Measurements from ENCODE around the gene ARHGAP22. TPM values are rescaled to one million over a fixed set of nuclear protein-coding genes. Genes with fewer than 3 reads are reported as not detected.
"Not testable (repeated sequence)": the region's sequence is repeated elsewhere in the genome, so short reads cannot be mapped to it uniquely, and the experiment has no call there.

The ARHGAP22 gene, protein sequence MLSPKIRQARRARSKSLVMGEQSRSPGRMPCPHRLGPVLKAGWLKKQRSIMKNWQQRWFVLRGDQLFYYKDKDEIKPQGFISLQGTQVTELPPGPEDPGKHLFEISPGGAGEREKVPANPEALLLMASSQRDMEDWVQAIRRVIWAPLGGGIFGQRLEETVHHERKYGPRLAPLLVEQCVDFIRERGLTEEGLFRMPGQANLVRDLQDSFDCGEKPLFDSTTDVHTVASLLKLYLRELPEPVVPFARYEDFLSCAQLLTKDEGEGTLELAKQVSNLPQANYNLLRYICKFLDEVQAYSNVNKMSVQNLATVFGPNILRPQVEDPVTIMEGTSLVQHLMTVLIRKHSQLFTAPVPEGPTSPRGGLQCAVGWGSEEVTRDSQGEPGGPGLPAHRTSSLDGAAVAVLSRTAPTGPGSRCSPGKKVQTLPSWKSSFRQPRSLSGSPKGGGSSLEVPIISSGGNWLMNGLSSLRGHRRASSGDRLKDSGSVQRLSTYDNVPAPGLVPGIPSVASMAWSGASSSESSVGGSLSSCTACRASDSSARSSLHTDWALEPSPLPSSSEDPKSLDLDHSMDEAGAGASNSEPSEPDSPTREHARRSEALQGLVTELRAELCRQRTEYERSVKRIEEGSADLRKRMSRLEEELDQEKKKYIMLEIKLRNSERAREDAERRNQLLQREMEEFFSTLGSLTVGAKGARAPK
- polyA plus RNA-seq (ENCODE audit: insufficient read length in 4 of 4) = 1 to 10 TPM in 3 of 4 donors, under 1 TPM in 1; 0.97 to 1.9 (median 1.2) TPM

DNA sequence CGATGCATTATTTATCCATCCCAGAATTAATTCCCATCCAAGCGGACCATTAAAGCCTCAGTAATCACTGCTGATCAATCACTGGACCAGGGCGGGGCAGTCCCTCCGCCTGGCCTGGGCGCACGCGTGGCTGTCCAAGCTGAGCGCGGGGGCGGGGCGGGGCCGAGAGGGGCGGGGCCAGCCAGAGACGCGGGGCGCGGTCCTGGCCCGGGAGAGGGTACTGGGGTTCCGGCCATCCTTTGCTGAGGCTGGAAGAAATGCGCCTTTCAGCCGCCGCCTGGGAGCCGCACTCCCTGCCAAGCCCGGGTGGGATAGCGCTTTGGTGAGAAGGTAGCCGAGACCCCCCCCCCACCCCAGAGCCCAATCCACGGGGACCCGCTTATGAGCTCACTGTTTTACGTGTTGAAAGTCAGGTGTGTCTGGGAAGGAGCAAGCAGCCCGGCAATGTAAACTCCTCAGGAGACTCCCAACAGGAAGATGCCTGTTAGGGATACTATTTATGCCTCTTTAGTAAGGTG lies at the start of gene ARHGAP22:
ARHGAP22 (minus strand) TSS at position 83 of the 518 bp plus-strand sequence. CDS start 277 bp downstream, outside the sequence.
- DNase-seq (ENCODE audit: low read depth in 4 of 4, low spot score in 3 of 4) = no peak

DNA sequence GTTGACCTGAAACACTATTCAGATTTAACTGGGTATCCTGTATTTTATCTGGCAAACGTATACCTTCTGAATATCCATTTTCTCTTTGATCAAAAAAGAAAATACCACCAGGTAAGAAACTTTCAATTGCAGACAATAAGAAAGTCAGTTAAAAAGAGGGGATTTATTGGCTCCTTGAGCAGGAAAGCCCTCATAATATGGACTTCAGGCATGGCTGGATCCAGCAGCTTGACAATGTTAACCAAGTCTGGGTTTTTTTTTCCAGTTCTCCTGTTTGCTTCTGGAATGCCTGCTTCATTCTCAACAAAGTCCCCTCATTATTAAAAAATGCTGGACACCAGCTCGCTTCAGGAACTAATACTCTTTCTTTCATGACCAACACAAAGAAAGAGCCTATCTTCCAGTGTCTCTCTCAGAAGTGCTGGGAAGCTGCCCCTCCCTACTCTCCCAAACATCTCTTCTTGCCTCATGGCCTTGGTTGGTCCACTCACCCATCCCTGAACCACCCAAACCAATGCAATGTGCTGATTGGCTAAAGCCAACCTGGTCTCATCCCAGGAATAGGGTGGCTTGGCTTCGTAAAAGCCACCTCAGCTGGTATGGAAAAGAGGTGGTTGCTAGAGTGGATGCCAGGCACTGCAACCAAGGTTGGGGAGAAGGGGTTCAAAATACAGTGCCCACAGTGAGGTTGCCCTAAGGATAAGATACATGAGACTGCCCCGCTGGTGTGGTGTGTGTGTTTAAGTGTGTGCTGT lies 49.2 kb upstream of the ARHGAP22 start:
- DNase-seq (ENCODE audit: low read depth in 4 of 4, low spot score in 3 of 4) = no peak

DNA sequence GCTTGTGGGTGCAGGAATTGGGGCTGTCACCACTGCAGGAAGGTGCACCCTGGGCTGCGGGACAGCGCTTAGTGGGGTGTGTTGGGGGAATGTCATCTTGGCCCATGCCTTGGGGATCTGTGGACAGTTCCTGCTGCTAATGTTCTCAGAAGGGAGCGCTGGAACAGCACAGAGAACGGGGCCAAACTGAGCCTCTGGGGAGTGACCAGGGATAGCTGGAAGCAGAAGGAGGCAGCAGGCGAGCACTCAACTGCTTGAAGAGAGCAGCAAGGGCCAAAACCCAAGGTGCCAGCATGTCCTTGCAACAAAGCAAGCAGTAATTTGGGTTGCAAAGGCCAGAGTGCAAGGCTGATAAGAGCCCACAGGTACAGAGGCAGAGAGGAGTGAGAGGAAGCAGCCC lies 48.5 kb upstream of the ARHGAP22 start:
- no peak for DNase-seq (ENCODE audit: low read depth in 4 of 4, low spot score in 3 of 4)

DNA sequence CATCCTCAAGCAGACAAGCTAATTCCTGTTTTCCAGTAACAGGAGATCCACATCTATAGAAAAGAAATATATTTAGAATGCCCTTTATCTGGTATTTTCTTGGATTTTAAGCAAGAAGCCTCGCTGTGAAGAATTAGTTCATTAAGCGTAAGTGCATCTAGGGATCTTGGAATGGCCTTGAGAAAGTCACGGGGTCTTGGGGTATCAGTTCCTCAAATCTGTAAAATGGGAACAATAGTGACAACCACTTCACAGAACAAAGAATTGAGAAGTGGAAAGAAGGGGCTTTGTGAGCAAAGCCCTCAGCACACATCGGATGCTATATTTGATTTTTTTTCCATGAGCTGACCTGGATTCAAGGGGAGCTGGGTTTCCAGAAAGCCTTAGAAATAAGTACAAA lies 47.5 kb upstream of the ARHGAP22 start:
- no peak for DNase-seq (ENCODE audit: low read depth in 4 of 4, low spot score in 3 of 4)

DNA sequence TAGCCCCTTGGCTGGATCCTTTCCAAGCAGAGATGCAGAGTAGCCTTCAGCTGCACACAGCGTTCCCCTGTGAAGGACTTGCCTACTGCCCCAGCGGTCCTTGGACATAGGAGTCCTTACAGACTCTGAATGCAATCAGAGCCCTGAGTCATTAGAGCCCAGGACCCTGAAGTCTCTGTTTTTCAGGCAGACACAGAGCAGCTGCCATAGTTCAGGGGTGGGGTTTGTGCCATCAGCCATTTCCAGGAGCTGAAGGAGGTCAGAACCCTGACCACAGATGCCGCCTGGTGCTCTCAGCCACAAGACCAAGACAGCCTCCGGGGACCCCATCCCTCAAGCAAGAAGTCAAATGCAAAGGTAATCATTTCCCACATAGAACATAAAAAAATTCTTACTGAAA lies 47.0 kb upstream of the ARHGAP22 start:
- DNase-seq (ENCODE audit: low read depth in 4 of 4, low spot score in 3 of 4) = no peak

DNA sequence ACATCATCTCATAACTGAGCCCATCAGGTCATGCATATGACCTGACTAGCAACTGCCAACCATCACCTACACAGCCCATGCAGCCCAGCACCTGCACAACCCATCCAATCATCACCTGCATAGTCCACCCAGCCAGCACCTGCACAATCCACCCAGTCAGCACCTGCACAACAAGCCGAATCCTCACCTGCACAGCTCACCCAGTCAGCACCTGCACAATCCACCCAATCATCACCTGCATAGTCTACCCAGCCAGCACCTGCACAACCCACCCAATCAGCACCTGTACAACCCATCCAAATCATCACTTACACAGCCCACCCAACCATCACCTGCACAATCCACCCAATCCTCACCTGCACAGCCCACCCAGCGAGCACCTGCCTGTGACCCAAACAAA lies 46.4 kb upstream of the ARHGAP22 start:
- no peak for DNase-seq (ENCODE audit: low read depth in 4 of 4, low spot score in 3 of 4)

DNA sequence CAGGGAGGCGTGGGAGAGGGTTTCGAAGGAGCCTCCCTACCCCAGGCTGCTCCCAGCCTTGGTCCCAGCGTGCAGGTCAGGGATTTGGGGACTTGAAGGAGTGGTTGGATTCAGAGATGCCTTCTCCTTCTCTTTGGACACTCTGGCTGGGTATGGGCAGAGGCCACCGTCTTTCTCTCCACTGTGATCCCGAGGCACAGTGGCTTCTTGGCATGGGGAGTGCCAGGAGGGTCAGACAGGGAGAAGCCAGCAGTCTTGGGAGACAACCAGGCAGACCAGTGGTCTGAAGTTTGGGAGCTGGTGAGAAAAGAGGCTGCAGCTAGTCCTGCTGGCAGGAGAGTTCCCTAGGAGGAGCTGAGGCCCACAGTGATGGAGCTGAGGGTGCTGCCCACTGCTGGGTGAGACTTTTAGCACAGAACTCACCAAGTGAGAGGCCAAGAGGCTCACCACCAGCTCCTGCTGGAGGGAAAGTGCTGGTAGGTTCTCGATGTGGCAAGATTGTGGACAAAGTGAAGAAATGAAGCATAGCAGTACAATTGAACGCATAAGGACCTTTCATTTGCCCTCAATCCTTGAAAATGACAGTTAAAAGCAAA lies 44.6 kb upstream of the ARHGAP22 start:
- DNase-seq (ENCODE audit: low read depth in 4 of 4, low spot score in 3 of 4) = no peak

DNA sequence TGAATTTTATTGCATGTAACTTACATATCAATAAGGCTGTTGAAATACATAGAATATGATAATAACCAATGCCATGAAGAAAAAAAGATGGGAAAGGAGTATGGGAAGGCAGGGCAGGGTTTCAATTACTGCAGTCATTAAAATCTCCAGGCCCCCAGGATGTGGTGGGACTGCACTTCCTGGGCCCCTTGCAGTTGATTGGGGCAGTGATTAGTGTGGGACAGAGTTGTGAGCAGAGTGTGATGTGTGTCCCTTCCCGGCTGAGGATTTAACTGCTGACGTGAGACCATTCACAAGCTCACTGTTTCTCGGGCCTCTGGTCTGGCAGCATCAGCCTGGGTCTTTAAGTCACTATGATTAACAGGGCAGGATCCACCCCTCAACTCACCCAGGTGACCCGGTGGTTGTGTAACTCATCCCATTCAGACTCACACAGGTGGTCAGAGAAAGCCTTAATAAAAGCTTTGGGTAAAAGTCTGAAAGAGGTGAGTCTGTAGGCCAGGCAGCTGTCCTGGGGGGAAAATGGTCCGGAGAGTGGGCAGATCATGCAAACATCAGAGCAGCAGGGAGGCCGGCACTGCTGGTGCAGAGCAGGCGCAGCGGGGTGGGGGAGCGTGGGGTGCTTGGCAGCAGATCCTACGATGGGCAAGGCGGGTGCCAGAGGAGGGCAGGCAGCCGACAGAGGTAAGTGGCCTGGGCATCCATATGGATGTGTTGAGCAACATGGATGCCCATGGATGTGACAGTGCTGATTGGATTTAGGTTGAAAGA lies 43.5 kb upstream of the ARHGAP22 start:
- DNase-seq (ENCODE audit: low read depth in 4 of 4, low spot score in 3 of 4) = no peak

DNA sequence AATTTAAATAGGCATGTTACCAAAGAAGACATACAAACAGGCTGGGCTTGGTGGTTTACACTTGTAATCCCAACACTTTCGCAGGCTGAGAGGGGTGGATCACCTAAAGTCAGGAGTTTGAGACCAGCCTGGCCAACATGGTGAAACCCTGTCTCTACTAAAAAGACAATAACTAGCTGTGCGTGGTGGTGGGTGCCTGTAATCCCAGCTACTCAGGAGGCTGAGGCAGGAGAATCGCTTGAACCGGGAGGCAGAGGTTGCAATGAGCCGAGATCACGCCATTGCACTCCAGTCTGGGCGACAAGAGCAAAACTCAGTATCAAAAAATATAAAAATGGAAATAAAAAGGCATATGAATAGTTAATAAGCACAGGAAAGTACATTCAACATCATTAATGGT lies 42.2 kb upstream of the ARHGAP22 start:
- DNase-seq (ENCODE audit: low read depth in 4 of 4, low spot score in 3 of 4) = not testable (repeated sequence)

DNA sequence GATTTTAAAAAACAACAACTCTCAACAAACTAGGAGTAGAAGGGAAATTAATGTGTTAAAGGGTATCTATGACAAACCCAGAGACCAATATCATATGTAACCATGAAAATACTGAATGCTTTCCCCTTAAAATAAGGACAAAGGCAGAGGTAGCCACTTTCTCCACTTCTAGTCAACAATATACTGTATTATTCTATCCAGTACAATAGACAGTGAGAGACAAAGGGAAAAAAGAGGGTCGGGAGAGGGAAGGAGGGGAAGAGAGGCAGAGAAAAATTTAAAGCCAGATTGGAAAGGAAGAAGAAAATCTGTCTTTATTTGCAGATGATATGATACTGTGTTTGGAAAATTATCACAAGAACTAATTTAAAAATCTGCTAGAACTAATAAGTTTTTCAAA lies 40.7 kb upstream of the ARHGAP22 start:
- DNase-seq (ENCODE audit: low read depth in 4 of 4, low spot score in 3 of 4) = no peak

DNA sequence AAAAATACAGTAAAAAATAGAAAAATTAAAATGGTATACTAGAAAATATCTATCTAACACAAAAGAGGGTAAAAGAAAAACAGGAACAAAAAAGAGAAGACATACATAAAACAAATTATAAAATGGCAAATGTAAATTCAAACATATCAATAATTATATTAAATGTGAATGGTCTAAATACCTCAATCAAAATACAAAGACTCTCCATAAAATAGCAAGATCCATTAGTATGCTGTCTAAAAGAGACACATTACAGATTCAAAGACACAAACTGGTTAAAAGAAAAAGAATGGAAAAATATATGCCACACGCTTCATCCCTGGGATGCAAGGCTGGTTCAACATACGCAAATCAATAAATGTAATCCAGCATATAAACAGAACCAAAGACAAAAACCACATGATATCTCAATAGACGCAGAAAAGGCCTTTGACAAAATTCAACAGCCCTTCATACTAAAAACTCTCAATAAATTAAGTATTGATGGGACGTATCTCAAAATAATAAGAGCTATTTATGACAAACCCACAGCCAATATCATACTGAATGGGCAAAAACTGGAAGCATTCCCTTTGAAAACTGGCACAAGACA lies 36.3 kb upstream of the ARHGAP22 start:
- DNase-seq (ENCODE audit: low read depth in 4 of 4, low spot score in 3 of 4) = not testable (repeated sequence)

DNA sequence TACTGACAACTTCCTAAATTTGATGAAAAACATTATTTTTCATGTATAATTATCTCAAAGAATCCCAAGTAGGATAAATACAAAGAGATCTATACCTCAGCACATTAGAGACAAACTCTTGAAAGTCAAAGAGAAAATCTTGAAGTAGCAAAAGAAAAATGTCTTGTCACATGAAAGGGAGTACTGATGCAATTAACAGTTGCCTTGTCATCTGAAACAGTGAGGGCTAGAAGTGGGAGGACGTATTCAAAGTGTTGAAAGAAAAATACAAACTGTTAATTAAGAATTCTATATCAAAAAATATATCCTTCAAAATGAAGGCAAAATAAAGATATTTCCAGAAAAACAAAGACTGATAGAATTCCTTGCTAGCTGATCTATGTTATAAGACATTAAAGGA lies 35.5 kb upstream of the ARHGAP22 start:
- DNase-seq (ENCODE audit: low read depth in 4 of 4, low spot score in 3 of 4) = no peak

DNA sequence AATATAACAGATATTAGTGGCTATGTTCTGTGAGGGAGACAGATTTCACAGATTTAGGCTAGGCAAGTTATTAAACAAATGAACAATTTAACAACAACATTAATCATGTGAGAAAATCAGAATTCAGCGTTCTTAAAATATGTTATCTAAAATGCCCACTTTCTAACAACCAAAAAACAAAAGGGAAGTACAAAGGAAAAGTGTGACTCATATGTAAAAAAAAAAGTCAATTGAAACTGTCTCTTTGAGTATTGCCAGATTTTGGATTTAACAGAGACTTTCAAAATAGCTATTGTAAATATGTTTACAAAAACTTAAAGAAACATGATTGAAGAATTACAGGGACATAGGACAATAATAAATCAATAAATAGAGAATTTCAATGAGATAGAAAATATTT lies 34.8 kb upstream of the ARHGAP22 start:
- DNase-seq (ENCODE audit: low read depth in 4 of 4, low spot score in 3 of 4) = no peak

DNA sequence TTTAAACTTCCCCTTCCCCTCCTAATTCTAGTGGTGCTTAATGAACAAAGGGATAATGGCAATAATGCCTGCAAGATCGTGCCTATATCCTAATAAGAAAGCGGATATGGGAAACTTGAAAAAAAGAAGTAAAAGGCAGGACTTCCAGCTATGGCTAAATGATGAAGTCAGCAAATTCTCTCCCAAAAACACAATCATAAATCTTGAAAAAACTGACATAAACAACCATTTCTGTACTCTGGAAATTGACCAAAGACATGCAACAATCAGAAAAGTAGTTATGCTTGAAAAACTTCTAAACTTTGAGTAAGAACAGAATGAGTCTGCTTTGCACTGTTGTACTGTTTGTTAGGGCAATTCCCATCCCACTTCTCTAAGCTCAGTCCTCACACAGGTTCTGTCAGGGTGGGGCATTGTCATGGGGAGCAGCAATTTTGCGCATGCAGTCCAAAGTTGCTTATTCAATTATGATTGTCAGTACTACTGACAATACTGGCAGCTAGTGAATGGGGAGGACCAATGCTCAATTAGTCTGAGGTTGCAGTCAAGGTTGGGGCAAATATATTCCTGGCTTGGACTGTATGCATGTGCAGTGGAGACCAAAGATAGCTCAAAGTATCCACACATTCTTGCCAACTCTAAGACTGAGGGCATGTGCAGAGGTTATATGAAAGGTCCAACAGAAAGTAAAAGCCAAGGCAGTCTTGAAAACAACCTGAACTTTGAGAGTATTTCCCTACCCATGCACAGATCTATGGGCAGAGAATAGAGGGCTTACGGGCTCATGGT lies 34.1 kb upstream of the ARHGAP22 start:
- no peak for DNase-seq (ENCODE audit: low read depth in 4 of 4, low spot score in 3 of 4)

DNA sequence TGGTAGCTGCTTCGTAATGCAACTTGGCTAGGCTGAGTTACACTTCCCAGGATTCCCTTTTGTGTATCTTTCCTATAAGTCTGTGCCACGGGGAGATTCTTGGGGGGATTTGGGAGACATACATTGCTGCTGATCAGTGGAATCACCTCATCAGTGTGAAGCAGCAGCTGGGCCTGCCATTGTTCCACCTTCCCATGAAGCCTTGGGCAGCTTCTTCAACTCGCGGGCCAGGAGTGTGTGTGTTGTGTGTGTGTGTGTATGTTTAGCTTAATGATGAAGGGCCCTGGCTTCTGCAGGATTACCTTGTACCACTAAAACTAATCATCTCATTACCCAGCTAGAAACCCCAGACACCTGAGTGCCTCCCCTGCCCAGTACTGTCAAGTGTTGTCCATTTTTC lies 33.3 kb upstream of the ARHGAP22 start:
- DNase-seq (ENCODE audit: low read depth in 4 of 4, low spot score in 3 of 4) = no peak

DNA sequence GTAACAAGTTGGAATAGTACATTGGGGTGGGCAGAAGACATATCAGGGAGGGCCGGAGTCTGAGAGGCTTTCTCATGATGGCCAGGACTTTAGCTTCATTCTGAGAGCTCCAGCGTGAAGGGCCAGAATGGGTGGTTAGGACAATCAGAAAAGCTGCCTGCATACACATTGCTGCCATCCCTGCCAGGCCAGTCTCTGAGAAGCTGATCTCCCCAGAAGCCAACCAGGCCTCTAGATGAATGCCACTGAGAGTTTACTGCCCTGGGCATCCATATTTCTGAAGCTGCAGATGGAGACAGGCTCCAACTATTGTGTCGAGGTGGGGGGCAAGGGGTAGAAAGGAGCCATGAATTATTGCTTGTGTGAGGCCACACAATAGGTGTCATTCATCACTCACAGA lies 32.0 kb upstream of the ARHGAP22 start:
- no peak for DNase-seq (ENCODE audit: low read depth in 4 of 4, low spot score in 3 of 4)

DNA sequence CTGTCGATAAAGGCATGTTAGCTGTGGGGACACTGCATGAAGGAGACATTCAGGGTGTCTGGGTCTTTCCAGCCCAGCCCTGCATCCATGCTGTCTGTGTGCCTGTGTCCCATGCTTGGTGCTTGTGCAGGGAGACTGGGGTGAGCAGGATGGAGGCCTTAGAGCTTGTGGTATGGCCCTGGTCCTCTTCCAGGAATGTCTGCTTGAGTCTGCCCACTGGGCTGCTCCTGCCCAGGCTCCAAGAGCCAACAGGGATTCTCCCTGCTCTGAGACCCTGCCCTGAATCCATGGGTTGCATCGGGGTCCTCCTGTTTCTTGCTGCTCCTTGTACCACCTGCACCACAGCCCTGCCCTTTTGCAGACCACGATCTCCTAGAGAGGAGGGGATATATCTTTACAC lies 31.4 kb upstream of the ARHGAP22 start:
- no peak for DNase-seq (ENCODE audit: low read depth in 4 of 4, low spot score in 3 of 4)

DNA sequence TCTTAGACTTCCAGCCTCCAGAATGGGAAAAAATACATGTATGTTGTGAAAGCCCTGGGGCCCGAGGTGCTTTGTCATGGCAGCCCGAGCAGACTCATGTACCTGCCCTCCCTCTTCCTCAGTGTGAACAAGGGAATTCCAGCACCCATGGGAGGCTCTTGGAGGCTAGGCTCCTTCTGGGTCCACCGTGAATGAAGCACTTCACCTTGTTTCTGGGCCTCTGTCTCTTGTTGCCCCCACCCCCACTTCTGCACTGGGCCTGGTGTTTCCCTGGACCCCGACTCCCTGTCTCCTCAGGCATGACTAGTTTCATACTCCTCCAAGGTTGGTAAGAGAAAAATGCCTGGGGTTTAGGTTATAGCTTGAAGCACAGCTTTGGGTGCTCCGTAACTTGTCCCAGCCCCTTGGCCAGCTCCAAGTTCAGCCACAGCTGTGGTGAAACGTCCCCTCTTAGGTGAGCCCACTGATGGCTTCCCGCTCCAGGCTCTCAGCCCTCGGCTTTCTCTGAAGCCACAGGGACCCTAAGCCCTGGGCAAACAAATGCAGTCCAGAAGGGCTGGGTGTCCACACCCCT lies 30.2 kb upstream of the ARHGAP22 start:
- no peak for DNase-seq (ENCODE audit: low read depth in 4 of 4, low spot score in 3 of 4)
